Esophagus mucosa (tissue), 1 donor: ENCODE results near the gene RPL11. TPM values are rescaled to one million over a fixed set of nuclear protein-coding genes. Genes with fewer than 3 reads are reported as not detected.
"Not testable (repeated sequence)": the region's sequence is repeated elsewhere in the genome, so short reads cannot be mapped to it uniquely, and the experiment has no call there.

Experiments
- ATAC-seq: fragments of 200-7000 bp; cut with Tn5 transposase; one replicate; pipeline ENCODE4 v1.9.1; 2020
- total RNA-seq: library from RNA; stranded (reverse); gene quantifications from one replicate; pipeline ENCODE4 v1.2.4, GENCODE V29; 2023
- donor health status: DM: yes; HTN: yes; CAD: no.

The RPL11 gene
- total RNA-seq, result 1,140 TPM

DNA sequence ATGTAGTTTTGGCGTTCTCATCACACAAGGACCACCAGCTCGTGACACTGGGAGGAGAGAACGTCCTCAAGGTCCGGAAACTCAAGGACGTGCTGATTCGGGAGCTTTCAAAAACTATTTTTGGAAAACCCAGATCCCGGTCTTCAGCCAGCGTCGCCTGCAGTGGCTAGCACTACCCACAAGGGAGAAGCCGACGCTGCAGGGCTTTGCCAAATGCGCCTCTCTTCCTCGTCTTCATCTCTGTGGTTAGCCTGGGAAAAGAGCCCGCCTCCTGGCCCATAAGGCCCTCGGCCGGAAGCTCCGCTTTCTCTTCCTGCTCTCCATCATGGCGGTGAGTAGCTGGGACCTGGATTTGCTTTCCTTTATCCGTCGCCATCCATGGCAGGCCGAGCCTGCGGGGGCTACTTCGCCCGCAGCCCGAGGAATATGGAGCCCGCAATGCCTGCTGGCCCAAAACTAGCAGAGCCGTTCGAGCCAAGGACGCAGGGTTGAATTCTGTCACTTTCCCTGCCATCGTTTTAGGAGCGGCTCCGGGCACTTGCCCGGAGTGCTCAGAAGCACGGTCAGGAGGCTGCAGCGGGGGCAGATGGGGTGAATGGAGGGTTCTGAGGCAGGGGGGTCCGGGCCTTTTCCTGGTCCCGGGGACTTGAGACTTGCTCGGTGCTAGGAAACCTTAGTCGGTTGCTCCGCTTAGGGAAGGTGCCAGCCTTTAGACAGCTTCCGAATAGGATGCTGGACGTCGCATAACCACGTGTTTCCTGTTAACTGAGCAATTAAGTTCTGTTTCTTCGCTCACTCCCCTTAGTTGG, at the start of gene RPL11:
TSS of gene RPL11 (plus strand) at position 308 of the 809 bp plus-strand sequence. CDS start at position 326, 18 bp downstream.
- peak; percentile 99 for ATAC-seq

DNA sequence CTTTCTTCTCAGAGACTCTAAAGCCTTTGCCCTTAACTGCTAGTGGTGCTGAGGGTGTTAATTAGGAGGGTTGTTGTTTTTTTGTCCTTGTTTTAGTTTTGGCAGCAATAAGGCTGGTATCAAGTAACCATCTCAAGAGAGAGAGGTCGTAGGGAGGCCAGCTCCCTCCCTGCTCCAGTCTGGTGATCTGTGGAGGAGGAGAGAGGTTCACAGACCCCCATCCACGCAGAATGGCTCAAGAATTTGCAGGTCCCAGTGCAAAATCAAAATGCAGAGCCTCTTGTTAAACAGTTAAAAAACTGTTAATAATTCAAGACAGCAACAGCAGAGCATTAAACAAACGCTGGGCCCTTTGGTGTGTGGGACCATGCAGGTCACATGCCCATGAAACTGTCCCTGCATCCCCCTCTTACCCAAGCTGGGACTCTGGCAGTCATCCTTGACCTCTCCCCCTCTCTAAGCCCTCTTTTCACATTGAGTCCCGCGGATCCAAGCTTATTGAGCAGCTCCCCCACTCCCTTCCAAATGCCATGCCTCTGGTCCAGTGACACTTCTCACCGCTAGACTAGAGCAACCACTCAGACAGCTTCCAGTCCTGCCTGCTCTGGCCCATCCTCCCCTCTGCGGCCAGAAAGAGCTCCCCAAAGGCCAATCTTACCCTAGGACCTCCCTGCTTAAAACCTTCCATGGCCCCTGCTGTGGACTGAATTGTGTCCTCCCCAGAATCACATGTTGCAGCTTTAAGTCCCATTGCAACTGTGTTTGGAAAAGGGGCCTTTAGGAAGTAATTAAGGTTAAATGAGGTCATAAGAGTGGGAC, 47.7 kb upstream of the RPL11 start:
- ATAC-seq, result no peak

DNA sequence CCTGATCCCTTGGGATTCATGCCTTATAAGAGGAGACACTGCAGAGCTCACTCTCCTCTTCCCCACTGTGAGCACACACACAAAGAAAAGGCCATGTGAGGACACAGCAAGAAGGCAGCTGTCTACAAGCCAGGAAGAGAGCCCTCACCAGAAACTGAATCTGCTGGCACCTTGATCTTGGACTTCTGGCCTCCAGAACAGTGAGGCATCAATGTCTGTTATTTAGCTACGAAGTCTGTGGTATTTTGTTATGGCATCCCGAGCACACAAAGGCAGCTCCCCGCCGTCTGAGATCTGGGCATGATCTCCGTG, 47.1 kb upstream of the RPL11 start:
- no peak for ATAC-seq

DNA sequence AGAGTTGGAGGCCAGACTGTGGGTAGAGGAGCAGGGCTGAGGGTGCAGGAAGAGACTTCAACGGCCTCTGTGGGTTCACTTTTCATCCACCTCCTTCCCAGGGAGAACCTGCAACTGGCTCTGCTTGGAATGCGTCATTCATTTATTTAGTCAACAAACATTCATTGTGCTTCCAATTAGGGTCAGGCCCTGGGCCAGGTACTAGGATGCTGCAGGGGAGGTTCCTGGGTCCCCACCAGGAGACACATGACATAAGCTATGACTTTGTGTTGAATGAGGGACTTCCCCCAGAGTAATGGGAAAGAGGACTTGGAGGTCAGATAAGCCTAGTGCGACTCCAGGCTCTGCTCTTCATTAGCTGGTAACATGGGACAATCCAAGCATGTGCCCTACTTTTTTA, 46.3 kb upstream of the RPL11 start:
- no peak for ATAC-seq

DNA sequence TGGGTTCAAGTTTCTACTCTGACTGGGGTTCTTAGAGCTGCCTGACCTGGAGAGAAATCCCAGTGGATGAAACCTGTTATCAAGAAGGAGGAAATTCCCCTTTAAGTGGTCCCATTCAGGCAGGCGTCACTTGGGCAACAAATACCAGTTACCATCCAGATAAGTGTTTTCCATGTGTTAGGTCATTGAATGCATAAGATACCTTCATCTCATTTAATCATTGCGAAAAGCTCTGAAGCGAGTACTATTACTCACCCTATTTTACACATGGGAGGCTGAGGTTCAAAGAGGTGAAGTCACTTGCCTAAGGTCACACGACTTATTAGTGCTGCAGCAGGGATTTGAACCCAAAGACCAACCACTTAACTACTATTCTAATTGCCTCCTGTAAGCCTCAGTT, 45.5 kb upstream of the RPL11 start:
- peak; percentile 42 for ATAC-seq

DNA sequence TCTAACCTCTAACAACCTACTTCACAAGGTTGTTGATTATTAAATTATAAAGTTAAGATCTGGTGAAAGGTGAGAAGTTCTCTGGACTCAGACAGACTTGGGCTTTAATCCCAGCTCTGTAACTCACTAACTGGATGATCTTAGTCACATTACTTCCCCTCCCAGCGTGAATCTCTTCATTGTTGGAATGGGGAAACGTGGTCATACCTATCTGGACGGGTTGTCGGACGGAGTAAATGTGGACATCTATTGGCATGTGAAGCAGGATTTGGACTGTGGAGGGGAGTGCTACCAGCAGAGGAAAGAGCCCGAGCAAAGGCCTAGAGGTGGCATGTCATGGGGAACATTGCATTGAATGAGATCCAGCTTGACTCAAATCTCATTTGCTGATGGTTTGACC, 45.1 kb upstream of the RPL11 start:
- no peak for ATAC-seq

DNA sequence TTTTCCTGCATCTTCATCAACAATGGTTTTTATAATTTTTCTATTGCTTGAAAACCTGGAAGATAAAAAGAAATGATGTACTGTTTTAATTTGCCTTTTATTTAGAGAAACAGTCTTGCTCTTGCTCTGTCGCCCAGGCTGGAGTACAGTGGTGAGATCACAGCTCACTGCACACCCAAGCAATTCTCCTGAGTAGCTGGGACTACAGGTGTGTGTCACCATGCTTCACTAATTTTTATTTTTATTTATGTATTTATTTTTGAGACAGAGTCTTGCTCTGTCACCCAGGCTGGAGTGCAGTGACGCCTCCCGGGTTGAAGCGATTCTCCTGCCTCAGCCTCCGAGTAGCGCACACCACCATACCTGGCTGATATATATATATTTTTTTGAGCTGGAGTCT, 43.0 kb upstream of the RPL11 start:
- ATAC-seq, result no peak

DNA sequence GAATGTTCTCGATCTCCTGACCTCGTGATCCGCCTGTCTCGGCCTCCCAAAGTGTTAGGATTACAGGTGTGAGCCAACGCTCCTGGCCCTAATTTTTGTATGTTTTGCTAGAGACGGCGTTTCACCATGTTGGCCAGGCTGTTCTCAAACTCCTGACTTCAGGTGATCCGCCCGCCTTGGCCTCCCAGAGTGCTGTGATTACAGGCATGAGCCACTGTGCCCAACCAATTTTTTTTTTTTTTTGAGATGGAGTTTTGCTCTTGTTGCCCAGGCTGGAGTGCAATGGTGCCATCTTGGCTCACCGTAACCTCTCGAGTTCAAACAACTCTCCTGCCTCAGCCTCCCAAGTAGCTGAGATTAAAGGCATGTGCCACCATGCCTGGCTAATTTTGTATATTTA, 42.4 kb upstream of the RPL11 start:
- not testable (repeated sequence) for ATAC-seq

DNA sequence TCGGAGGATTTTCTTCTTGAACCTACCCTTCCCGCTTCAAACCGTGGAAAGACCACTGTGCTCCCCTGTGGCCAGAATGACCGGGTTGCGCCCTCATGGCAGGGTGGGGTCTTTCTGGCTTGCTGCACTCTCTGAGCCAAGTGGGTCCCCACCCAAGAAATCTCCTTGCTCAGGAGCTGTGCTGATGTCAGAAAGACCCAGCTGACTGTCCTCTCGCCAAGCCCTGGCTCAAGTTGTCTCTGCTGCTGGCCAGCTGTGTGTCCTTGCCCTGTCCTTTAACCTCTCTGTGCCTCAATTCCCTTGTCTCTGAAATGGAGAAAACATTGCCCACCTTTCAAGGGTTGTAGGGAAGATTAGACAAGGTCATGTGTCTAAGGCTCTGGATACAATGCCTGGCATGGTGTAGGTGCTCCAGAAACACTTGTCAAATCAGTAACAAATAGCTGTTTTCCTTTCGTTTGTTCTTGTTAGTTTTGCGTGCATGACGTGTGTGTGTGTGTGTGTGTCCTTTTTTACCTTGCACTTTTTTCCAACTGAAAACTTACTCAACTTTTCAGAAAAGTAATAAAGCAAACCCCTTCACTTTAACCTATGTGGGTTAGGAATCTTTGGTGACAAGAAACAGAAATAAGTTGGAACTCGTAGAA, 41.1 kb upstream of the RPL11 start:
- no peak for ATAC-seq

DNA sequence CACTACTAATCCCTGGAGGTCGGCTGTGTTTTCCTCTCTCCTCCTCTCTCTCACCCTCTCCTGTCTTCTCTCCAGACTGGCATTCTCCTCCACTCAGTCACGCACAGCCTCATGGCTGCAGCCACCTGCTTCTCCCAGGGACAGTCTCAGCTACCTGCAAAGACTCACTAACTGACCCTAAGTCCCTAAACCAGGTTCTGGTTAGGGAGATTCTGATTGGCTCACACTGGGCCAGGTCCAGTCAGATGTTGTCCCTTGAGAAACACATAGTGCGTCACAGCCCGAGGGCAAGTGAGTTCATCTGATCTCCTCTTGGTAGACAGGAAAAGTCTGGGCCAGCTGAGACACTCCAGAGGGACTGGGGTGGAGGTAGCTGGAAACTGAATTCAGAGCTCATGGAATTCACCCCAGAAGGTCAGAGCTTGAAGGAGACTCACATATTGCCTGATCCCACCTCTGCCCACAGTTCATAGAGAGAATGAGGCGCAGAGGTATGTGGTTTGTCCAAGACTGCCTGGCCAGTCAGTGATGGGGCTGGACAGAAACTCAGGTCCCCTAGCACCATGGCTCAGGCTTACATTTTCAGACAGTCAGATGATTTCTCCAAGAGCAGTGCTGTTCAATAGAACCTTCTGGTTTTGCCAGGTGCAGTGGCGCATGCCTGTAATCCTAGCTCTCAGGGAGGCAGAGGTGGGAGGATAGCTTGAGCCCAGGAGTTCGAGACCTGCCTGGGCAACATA, 40.4 kb upstream of the RPL11 start:
- ATAC-seq, result peak; percentile 78

DNA sequence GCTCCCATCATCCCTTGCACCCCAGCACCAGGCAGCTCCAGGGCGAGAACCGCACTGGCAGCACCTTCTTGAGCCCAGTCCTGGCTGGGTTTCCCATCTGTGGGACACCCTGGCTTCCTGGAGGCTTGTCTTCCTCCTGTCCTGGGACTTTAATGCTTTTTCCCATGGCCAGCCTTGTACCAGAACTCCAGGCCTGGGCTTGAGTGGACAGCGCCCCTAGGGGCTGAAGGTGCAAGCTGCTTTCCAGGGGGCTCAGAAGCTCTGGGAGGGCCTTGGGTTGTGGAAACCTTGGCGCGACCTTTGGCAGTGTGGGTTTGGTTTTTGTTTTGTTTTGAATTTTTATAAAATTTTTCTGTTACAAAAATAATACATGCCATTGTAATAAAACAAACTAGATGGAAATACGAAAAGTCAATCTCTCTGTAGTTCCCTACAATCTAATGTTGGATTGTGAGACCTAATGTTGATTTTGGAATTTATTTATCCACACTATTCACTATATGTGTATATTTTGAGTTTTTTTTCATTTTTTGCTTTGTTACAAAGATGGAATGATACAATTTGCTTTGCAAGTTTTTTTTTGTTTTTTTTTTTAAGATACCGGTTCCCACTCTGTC, 33.8 kb upstream of the RPL11 start:
- peak; percentile 52 for ATAC-seq

DNA sequence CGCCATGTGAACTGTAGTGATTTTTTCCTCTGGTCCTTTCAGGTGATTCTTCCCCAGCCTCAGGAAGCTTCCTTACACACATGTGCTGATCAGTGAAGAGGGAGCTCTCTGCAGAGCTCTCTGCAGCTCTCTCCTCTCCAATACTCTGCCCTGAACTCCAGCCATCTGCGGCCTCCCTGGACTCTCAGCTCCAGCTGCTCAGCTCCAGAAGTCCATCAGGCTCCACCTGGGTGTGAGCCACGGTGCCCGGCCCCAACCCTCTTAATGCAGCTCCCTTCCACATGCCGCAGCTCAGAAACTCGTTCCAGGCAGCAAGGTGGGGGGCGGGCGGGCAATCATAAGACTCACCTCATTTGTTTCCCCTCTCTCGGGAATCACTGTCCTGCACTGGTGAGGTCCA, 30.9 kb upstream of the RPL11 start:
- no peak for ATAC-seq

DNA sequence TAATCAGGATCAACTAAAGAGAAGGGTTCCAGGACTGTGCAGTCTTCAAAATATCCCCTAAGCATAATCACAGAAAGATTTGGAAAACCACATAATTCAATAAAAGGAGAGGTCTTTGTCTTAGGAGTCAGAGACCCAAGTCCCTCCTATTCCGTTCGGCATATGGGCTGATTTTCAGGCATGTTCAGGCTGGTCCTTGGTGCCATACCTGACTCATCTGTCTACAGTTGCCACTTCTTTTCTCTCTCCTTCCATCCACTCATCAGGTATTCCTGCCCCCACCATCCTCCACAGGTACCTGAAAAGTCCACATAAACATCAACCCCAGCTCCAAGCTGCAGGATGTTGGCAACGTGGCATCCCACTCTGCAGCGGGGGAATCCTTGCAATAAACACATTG, 29.7 kb upstream of the RPL11 start:
- ATAC-seq, result peak; percentile 75

DNA sequence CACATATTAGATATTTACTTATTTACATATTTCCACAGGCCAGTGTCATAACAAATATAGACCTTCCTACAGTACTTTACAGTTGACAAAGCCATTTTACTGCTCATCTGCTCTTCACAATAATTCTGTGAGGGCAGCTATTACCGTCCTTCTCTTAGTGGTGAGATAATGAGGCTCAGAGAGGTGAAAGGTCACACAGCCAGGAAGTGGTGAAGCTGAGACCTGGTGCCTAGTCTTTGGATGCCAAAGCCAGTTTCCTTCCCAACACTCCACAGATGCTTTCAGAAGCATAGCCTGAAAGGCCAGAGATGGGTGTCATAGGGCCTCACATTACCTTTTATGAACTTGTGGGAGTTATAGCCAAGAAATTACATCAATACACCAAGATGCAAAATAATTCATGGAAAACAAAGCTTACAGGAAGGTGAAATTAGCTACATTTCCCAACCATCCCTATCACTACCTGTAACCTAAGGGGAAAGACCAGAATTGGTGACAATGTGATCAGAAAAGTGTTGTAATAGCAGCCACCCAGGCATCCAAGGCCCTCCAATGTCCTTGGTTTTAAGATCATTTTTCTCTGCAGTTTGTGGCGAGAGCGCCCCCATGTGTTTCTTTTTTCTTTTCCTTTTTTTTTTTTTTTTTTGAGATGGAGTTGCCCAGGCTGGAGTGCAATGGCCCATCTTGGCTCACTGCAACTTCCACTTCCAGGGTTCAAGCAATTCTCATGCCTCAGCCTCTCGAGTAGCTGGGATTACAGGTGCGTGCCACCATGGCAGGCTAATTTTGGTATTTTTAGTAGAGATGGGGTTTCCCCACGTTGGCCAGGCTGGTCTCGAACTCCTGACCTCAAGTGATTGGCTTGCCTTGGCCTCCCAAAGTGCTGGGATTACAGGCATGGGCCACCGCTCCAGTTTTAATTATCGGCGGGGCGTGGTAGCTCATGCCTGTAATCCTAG, 26.5 kb upstream of the RPL11 start:
- no peak for ATAC-seq

DNA sequence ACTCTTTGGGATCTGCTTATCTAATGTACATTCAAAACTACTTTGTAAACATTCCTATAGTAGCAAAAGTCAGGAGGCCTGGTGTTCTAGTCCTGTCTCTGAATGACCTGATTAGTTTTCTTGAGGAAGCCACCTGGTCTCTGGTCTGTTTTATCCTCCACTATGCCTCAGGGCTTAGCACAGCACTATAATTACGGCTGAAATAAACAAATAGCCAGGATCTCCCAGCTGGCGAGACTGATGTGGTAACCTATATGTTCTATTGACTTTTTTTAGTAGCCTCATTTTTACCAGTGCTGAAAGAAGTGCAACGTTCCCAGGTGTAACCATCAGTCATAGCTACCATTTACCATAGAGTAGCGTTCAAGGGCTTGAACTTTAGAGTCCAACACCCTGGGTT, 24.2 kb upstream of the RPL11 start:
- ATAC-seq, result no peak

DNA sequence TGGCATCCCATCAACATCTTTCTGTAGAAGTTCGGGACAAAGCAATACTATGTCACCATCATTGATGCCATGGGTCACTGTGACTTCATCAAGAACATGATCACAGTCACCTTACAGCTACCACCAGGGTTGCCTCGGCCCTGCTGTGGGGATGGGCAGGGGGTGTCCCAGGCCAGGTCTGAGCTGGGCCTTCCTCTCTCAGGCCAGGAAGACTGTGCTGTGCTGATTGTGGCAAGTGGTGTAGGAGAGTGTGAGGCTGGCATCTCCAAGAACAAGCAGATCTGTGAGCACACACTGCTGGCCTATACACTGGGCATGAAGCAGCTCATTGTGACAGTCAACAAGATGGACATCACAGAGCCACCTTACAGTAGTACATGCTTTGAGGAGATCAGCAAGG, 20.9 kb upstream of the RPL11 start:
- ATAC-seq, result no peak

DNA sequence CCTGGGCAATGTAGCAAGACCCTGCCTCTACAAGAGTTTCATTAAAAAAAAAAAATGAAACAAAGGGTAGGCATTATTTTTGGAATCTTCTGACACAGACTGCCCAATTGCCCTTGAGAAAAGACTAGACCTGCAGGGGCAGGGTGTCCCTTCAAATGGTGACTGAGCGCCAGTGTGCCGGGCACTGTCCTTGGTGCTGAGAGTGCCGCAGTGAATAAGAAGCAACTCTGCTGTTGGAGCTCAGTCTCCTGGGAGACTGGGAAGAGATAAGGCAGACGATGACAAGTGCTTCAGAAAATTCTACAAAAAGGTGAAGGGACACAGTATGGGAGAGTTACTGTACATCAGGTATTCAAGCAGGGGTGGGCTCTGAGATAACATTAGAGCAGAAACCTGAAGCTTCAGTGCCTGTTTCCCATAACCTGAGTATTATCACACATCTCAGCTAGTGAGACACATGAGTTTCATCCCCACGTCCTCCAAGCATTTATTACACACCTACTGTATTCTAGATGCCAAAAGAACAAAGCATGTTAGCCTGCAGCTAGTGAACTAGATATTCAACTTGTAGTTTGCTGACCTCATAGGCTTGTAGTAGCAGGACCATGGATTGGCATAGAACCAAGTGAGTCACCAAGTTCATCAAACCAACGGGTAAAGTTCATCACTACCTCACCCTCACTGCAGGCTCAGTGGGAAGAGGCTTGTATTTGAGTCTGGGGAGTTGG, 18.4 kb upstream of the RPL11 start:
- ATAC-seq, result peak; percentile 94

DNA sequence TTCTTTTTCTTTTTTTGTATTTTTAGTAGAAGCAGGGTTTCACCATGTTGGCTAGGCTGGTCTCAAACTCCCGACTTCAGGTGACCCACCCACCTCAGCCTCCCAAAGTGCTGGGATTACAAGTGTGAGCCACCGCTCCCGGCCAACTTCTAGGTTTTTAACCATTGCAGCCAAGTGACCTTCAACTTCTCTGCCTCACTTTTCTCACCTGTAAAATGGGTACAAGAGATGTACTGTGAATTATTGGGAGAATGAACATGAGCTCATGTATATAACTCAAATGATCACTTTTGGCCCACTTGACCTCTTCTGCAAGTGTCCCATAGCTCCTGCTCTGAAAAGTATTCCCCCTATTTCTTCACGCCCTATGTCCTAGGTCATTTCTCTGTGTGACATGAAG, 11.8 kb upstream of the RPL11 start:
- ATAC-seq, result no peak

DNA sequence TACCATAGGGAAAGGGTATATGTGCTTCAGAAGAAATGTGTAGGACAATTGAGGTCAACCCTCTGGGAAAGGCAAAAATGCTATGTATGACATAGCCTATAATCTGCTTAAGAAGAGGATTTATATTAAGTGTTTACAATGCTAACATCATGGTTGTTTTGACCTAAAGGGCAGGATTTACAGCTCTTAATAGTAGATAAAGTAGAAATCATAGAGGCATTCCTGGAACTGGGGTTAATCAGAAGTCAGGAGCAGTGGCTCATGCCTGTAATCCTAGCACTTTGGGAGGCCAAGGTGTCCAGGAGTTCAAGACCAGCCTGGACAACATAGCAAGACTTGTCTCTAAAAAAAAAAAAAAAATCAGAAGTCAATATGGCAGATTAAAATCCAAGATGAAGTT, 8.7 kb upstream of the RPL11 start:
- ATAC-seq, result no peak

DNA sequence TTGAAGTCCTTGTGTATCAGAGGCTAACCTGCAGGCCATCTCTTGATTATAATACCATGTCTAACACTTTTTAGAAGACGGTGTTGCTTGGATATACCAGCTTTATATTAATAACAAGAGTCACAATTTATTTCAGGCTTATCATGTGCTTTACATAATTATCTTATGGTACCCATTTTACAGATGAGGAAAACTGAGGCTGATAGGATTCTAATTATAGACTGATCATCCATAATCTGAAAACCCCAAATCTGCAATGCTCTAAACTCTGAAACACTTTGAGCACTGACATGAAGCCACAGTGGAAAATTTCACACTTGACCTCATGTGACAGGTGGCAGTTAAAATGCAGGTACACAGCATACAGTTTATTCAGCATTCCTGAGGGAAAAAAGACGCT, 7.2 kb upstream of the RPL11 start:
- ATAC-seq, result no peak

DNA sequence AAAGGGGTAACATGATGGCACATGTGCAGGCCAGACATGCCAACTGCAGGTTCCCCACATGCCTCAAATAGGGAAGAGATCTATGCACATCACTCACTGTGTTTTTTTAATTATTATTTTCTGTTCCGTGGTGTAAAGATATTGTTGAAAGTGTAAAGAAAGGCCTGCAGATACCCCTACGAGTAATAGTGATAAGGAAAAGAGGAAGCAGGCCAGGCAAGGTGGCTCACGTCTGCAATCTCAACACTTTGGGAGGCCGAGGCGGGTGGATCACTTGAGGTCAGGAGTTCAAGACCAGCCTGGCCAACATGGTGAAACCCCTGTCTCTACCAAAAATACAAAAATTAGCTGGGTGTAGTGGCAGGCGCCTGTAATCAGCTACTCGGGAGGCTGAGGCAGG, 6.4 kb upstream of the RPL11 start:
- not testable (repeated sequence) for ATAC-seq
